Lower leg skin (tissue), 4 donors: ENCODE measurements around the gene DET1. TPM values are rescaled to one million over a fixed set of nuclear protein-coding genes. Genes with fewer than 3 reads are reported as not detected.
"Not testable (repeated sequence)": the region's sequence is repeated elsewhere in the genome, so short reads cannot be mapped to it uniquely, and the experiment has no call there.

Source experiments
- DNase-seq, 2 donors: peaks; one replicate each; pipeline ENCODE4 v3.0.0-alpha.2; 2019; ENCODE audit warnings: low spot score in 2 of 2
- H3K4me3 ChIP-seq: fragments of 200-600 bp; sonication (generic); 2 replicates; pipeline ENCODE4 v1.5.1; 2017; ENCODE audit warnings: mild to moderate bottlenecking, low read depth; ENCODE audit not compliant: poor library complexity, severe bottlenecking
- CTCF ChIP-seq, 3 donors: fragments of 450-650 bp; IDR thresholded peaks; one replicate each; pipeline ENCODE4 v1.5.1; 2016; ENCODE audit warnings: antibody characterized with exemption in 3 of 3, mild to moderate bottlenecking in 3 of 3, moderate library complexity in 2 of 3
- POLR2A ChIP-seq, 2 donors: fragments of 450-650 bp; IDR thresholded peaks; one replicate each; pipeline ENCODE4 v1.6.1; 2016 to 2017; ENCODE audit warnings: antibody characterized with exemption in 2 of 2, mild to moderate bottlenecking in 1 of 2, moderate library complexity in 1 of 2
- WGBS, 2 donors: methylation state at CpG; one replicate each; pipeline ENCODE4 v1.1.5; 2018; 5-methylcytosine and 5-hydroxymethylcytosine counted together
- intact Hi-C: fragments of 100-400 bp; cut with DNase I; formaldehyde crosslinking; loops from one replicate; pipeline ENCODE4 v1.15.0; 2023; ENCODE audit warnings: low total_unique reads
- total RNA-seq, 4 donors: library from RNA; depleted of rRNA; stranded (reverse); fragments of >200 nt; gene quantifications; one replicate each; pipeline ENCODE4 v1.1.0, GENCODE V29; 2016

The DET1 gene
- total RNA-seq, 4 donors from 2014 or later = 2.5 to 7.0 (median 5.1) TPM

- DNase-seq = no peak
- 89% methylated on average over 6 of the region's 6 CpGs for WGBS, 2 donors
- intact Hi-C loops = loop anchor here (10.0 kb wide), 1 partner anchor 144 kb away; no protein-coding TSS in a partner anchor
- H3K4me3 ChIP-seq = no peak overlapping the region
- TF ChIP-seq POLR2A (IDR thresholded peaks at IDR 0.05) (no peak), CTCF (IDR thresholded peaks at IDR 0.05) (no peak)
Observed at GRCh38 chr15:88470625-88471372, 75.7 kb downstream of the DET1 start.

DNA sequence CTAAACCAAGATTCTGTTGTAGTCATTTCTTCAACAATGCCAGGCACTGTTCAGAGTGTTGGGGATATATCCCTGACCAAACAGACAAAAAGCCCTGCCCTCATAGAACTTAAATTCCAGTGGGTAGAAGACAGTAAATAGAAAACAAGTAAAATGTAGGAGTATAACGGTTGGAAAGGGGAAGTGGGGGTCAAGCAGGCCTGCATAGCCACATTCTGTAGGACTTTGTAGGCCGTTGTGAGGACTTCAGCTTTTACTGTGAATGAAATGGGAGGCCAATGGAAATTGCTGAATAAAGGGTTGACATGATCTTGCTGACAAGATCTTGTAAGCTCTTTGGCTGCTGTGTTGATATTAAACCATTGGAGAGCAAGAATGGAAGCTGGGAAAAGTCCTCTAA, 77.2 kb downstream of the DET1 start:
- no peak for TF ChIP-seq POLR2A (IDR thresholded peaks at IDR 0.05)
- no peak for TF ChIP-seq CTCF (IDR thresholded peaks at IDR 0.05)
- no peak overlapping the region for H3K4me3 ChIP-seq
- no peak for DNase-seq
- WGBS, 2 donors = 90 to 93% methylated on average over 2 of the region's 2 CpGs
- intact Hi-C loops = no loop called here

DNA sequence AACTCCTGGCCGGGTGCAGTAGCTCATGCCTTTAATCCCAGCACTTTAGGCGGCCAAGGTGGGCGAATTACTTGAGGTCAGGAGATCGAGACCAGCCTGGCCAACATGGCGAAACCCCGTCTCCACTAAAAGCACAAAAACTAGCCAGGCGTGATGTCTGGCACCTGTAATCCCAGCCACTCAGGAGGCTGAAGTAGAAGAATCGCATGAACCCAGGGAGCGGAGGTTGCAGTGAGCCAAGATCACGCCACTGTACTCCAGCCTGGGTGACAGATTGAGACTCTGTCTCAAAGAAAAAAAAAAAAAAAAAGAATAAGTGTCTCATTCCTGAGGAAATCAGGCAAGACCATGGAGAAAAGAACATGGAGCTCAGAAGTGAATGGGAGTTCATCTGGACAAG, 77.8 kb downstream of the DET1 start:
- H3K4me3 ChIP-seq, intact Hi-C loops: not testable (repeated sequence)
- DNase-seq = peak in 1 of 2 donors; percentile 48
- WGBS, 2 donors = 91 to 95% methylated on average over 10 of the region's 10 CpGs

GRCh38 chr15:88467935-88468528, 78.4 kb downstream of the DET1 start:
- WGBS, 2 donors = 3% methylated on average over 17 of the region's 17 CpGs
- peak in 1 of 2 donors; percentile 32 for DNase-seq
- intact Hi-C loops = no loop called here
- no peak for TF ChIP-seq POLR2A (IDR thresholded peaks at IDR 0.05)
- no peak for TF ChIP-seq CTCF (IDR thresholded peaks at IDR 0.05)
- H3K4me3 ChIP-seq = peak overlapping the region; percentile 72

DNA sequence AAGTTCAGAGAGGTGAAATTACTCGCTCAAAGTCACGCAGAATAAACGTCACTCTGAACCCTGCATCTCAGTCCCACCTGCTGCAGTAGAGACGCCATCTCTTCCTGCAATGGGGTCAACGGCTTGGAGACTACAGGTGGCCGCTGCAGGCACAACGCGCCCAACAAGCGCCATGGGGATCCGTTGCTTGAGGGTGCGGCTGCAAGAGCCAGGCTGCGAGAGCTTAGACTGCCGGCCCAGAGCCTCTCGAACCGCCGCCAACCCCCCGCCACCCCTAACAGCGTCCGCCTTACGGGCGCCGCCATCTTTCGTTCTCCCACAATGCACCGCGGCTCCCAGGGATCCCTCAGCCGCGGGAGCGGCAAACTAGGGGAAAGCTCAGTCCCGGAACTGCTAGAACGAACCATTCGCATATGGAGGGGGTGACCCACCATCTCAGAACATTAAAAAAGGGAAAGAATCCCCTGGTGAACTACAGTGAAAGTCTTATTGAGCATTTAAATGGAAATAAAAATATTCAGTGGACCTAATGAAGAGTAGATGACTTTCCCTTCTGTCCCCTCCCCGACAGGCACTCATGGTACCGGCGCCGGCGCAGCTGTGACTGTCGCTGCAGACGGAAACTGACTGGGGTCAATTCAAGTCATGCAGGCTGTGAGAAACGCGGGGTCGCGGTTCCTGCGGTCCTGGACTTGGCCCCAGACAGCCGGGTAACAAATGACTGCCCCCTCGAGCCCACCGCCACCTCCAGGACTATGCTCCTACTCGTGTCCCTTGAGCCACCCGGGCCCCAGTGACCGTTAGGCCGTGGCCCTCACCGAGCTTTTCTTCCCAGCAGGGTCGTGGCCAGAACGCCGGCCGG, 79.2 kb downstream of the DET1 start, which contains the start of the genes MRPL46 and MRPS11:
Gene MRPL46 (minus strand): TSS at position 316 of the 862 bp plus-strand sequence. CDS start 11 bp downstream, at position 305.
Gene MRPS11 (plus strand): TSS at position 636 of the 862 bp plus-strand sequence. CDS start 10 bp downstream, at position 646.
- TF ChIP-seq CTCF (IDR thresholded peaks at IDR 0.05) = no peak
- no peak for TF ChIP-seq POLR2A (IDR thresholded peaks at IDR 0.05)
- WGBS, 2 donors = 0% methylated on average over 52 to 54 of the region's 55 CpGs
- intact Hi-C loops = no loop called here
- peak; percentile 83 to 98 for DNase-seq
- H3K4me3 ChIP-seq = peak within 1 kb of the TSS; percentile 72
